Mammary epithelial cell (primary cell): ENCODE results near the gene TBL3.

Experiments
- CTCF ChIP-seq, 2 donors: IDR thresholded peaks in 1 of 2; conservative IDR thresholded peaks in 1 of 2; 2 replicates each; pipeline ENCODE4 v1.5.1; 2011 to 2012; ENCODE audit warnings: inconsistent platforms in 2 of 2, low read length in 2 of 2, mild to moderate bottlenecking in 2 of 2, control low read depth in 1 of 2, low read depth in 1 of 2; ENCODE audit not compliant: insufficient read depth in 1 of 2; ENCODE audit errors: extremely low read depth in 1 of 2
- EZH2 ChIP-seq: IDR thresholded peaks from 2 replicates; pipeline ENCODE4 v1.6.1; 2012; ENCODE audit warnings: low read length, inconsistent platforms, borderline replicate concordance

DNA sequence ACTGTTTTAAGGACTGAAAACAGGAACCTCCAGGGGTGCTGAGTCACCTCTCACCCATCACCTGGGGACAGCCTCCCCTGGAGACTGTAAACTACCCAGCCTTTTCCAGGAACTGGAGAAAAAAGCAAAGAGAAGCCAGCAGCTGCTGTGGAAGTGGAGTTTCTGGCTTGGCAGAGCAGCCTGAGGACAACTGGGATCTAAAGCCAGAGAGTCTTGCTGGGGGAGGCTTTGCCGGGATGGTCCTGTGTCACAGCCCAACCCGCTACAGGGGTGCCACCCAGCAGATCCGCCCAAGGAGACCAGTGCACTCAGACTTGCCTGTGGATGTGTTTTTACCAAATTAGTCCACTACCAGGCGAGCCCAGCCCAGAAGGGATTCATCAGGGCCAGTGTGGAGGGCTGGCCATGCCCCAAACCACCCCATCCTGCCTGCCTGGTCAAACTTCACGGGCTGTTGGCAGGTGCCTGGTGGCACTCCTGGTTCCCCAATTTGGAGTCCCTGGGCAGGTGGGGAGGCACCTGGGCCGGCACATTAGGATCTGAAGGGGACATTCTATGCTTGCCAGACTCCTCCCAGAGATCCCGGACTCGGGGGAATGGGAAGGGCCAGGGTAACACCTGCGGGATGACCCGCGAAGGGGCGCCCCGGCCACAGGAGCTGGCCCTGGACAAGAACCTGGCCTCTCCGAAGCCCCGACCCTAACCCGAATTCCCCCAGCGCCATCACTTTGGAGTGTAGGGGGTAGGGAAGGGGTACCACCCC is 29.6 kb upstream of the TBL3 start:
- TF ChIP-seq CTCF (conservative IDR thresholded peaks at IDR 0.05 in 1 of 2, IDR thresholded peaks at IDR 0.05 in 1 of 2; ENCODE audit: extremely low read depth in 1 of 2, insufficient read depth in 1 of 2, low read depth in 1 of 2, low read length in 2 of 2) (no peak), EZH2 (no peak)
